C4-2B (cell line): ENCODE measurements around the gene POLN.

Experiments used
- CTCF ChIP-seq: fragments of 450-650 bp; conservative IDR thresholded peaks from 2 replicates; pipeline ENCODE4 v1.5.1; 2017; ENCODE audit warnings: mild to moderate bottlenecking
- ZFX ChIP-seq: fragments of 450-650 bp; IDR thresholded peaks from 2 replicates; pipeline ENCODE4 v1.6.1; 2017

- TF ChIP-seq CTCF = no peak
- no peak for TF ChIP-seq ZFX
These were observed 14.3 kb upstream of the POLN start for GRCh38 chr4:2256156-2256731.
